DOHH2 (cell line): ENCODE measurements around the gene STMN3.

Experiments used
- CTCF ChIP-seq: fragments of 200-600 bp; sonication (generic); IDR thresholded peaks from one replicate; pipeline ENCODE4 v1.5.1; 2014; ENCODE audit warnings: antibody characterized with exemption, mild to moderate bottlenecking, low read depth, low read length; ENCODE audit not compliant: poor library complexity, severe bottlenecking
- EZH2phosphoT487 ChIP-seq: fragments of 200-600 bp; sonication (generic); IDR thresholded peaks from 2 replicates; pipeline ENCODE4 v1.6.1; 2017; ENCODE audit warnings: borderline replicate concordance, mild to moderate bottlenecking, antibody characterized with exemption, low read length, moderate library complexity, mixed read lengths

GRCh38 chr20:63611646-63612045, 41.6 kb downstream of the STMN3 start:
- TF ChIP-seq CTCF (no peak), EZH2phosphoT487 (no peak)
